ENCODE results near the gene YJU2. TPM values are rescaled to one million over a fixed set of nuclear protein-coding genes. Genes with fewer than 3 reads are reported as not detected.

YJU2 gene
- total RNA-seq, 1 experiment from 2014 or later: 26.5 TPM

- TF ChIP-seq ZNF532 (CRISPR knock-in tag; IDR thresholded peaks at IDR 0.05; ENCODE audit: borderline replicate concordance) (no peak), NR1H2 (CRISPR knock-in tag; IDR thresholded peaks at IDR 0.05) (no peak), ZBTB21 (CRISPR knock-in tag; IDR thresholded peaks at IDR 0.05; ENCODE audit: borderline replicate concordance) (no peak), FOXP1 (CRISPR knock-in tag; IDR thresholded peaks at IDR 0.05; ENCODE audit: borderline replicate concordance) (no peak), IRF1 (CRISPR knock-in tag; IDR thresholded peaks at IDR 0.05) (no peak), FOXK1 (CRISPR knock-in tag; IDR thresholded peaks at IDR 0.05) (no peak), ZNF317 (CRISPR knock-in tag; IDR thresholded peaks at IDR 0.05; ENCODE audit: borderline replicate concordance, low read depth) (no peak)
Observed at GRCh38 chr19:4213116-4213515, 33.8 kb upstream of the YJU2 start (continued).

- DNase-seq (ENCODE audit: low spot score): no peak
- H3K9me3 Mint-ChIP-seq: peaks cover 8% of the 10 kb centered on the region
- POLR2A ChIA-PET: no interaction called here
- no peak overlapping the region for H3K4me3 Mint-ChIP-seq
- no peak for TF ChIP-seq KAT7 (CRISPR knock-in tag; IDR thresholded peaks at IDR 0.05; ENCODE audit: borderline replicate concordance)
- no peak for TF ChIP-seq ZSCAN18 (CRISPR knock-in tag; IDR thresholded peaks at IDR 0.05)
- no peak for TF ChIP-seq FOXK1 (CRISPR knock-in tag; IDR thresholded peaks at IDR 0.05)
- no peak overlapping the region for H3K27ac Mint-ChIP-seq
- CTCF ChIA-PET: no interaction called here
- H3K27me3 Mint-ChIP-seq (ENCODE audit: low read depth): no peaks in the 10 kb centered on the region
- no peaks in the 10 kb centered on the region for H3K4me1 Mint-ChIP-seq
- ATAC-seq: no peak
- peaks cover 7% of the 10 kb centered on the region for H3K36me3 Mint-ChIP-seq
Observed at GRCh38 chr19:4215807-4216206, 31.1 kb upstream of the YJU2 start.

GRCh38 chr19:4216846-4217245, 30.0 kb upstream of the YJU2 start:
- no peak for TF ChIP-seq MXD4 (CRISPR knock-in tag; IDR thresholded peaks at IDR 0.05; ENCODE audit: borderline replicate concordance)
- TF ChIP-seq ZSCAN18 (CRISPR knock-in tag; IDR thresholded peaks at IDR 0.05): no peak
- no peak for TF ChIP-seq GABPB1 (CRISPR knock-in tag; IDR thresholded peaks at IDR 0.05)
- TF ChIP-seq SOX15 (CRISPR knock-in tag; IDR thresholded peaks at IDR 0.05): no peak
- TF ChIP-seq CBFB (CRISPR knock-in tag; IDR thresholded peaks at IDR 0.05; ENCODE audit: low read depth): no peak
- no peak for TF ChIP-seq ZNF396 (CRISPR knock-in tag; IDR thresholded peaks at IDR 0.05; ENCODE audit: borderline replicate concordance)
- TF ChIP-seq NFE2L1 (CRISPR knock-in tag; IDR thresholded peaks at IDR 0.05): no peak
- no peak for TF ChIP-seq OVOL2 (CRISPR knock-in tag; IDR thresholded peaks at IDR 0.05; ENCODE audit: borderline replicate concordance)
- no peak for TF ChIP-seq FOXP4 (CRISPR knock-in tag; IDR thresholded peaks at IDR 0.05)
- TF ChIP-seq SMAD4 (CRISPR knock-in tag; IDR thresholded peaks at IDR 0.05): no peak
- no peak for TF ChIP-seq ZNF138 (CRISPR knock-in tag; conservative IDR thresholded peaks at IDR 0.05)
- peaks cover 8% of the 10 kb centered on the region for H3K9me3 Mint-ChIP-seq
- H3K27ac Mint-ChIP-seq: no peak overlapping the region
- no peak for ATAC-seq
- CTCF ChIA-PET: interaction anchor here (0.8 to 1.5 kb wide), 2 partner anchors 19 to 77 kb away, joined by 3 to 5 read pairs; no protein-coding TSS in a partner anchor
- no peak for DNase-seq (ENCODE audit: low spot score)
- POLR2A ChIA-PET: no interaction called here
- H3K4me1 Mint-ChIP-seq: no peaks in the 10 kb centered on the region
- no peak overlapping the region for H3K4me3 Mint-ChIP-seq
- H3K27me3 Mint-ChIP-seq (ENCODE audit: low read depth): no peaks in the 10 kb centered on the region
- peaks cover 9% of the 10 kb centered on the region for H3K36me3 Mint-ChIP-seq

Data from WTC11 (cell line).